GM19467 (cell line): ENCODE data around the gene DOK6.

ENCODE experiments used
- ATAC-seq: cut with Tn5 transposase; IDR thresholded peaks from one replicate; pipeline ENCODE4 v1.9.1; 2021; ENCODE audit warnings: mild to moderate bottlenecking, moderate library complexity; ENCODE audit not compliant: unreplicated experiment

The DOK6 gene

DNA sequence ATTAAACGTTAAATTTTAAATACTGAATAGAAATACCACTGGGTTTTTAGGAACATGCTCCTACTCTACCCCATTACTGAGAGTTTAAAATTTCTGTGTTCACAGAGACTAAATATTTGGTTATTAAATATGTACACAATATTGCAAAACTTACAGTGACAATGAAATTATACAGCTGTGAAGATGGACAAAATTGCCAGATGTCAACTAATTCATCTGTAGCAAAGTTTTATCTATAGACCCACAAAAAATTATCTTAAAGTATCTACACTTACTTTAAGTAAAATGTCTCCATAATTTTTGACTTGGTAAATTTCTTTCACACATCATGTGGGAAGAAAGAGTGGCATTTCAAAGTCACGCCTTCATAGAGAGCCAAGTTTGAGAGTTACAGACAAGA lies 333.8 kb downstream of the DOK6 start:
- ATAC-seq: no peak

DNA sequence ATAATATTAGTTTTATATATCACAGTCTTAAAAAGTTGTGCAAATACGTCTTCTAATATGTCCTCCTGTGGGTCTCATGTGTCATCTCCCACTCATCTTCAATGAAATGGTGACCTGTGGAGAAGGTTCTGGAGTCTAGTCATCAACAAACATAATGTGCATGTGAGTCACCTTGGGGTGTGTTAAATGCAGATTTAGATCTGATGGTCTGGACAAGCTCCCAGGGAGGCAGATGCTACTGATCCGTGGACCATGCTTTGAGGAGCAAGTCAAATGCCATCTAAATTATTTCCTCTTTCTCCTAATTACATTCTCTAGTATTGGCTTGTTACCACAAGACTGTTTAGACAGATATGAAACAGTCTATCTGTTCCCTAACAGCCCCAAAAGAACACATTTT lies 336.0 kb downstream of the DOK6 start:
- ATAC-seq: no peak

DNA sequence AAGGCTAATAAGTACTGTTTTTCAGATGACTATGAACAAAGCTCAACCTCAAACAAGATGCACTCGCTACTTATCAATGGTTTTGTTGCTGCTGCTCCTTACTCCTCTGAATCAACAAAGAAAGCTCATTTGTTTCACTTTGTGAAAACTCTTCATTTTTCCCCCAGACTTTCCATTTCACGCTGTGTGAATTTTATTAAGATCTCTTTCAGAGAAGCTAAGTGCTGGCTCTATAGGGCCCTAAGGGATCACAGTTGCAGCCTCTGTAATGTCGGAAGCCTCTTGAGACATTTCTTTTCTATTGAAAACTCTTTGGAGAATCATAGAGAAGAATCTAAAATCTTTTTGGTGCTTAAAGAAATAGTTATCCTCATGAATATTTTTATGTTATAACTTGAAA lies 337.2 kb downstream of the DOK6 start:
- ATAC-seq: no peak

GRCh38 chr18:69747388-69747787 lies 346.7 kb downstream of the DOK6 start:
- no peak for ATAC-seq

- ATAC-seq: no peak
These were observed 352.2 kb downstream of the DOK6 start for GRCh38 chr18:69752737-69753380.

DNA sequence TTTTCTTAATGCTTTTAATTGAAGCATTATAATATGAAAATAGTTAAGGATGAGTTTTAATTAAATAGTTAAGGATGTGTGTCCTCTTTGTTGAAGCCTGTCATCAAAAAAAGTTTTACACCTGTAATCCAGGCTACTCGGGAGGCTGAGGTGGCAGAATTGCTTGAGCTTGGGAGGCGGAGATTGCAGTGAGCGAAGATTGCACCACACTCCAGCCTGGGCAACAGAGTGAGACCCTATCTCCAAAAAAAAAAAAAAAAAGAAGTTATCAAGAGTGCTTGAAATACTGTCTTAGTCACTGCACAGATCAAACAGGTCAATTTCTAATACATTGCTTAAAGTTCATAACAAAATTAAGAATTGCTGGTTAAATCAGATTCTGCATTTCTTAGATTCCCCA lies 353.4 kb downstream of the DOK6 start:
- ATAC-seq: no peak

DNA sequence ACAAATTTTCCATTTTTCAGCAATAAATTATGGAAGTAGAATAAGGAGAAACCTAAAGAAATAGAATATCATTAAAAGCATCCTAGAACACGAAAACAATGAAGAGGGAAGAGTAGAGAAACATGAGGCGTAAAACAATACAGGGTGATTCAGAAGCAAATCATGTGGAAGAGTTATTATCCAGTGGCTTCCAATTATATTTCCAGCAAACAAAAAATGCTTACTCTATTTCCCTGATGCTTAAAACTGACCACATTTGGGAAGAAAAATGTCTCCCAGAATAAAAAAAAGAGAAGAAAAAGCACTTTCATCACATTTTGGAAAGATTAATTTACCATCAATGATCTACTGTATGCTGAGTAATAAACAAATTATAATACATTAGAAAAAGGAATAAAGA lies 354.4 kb downstream of the DOK6 start:
- ATAC-seq: no peak

GRCh38 chr18:69755856-69756496 lies 355.3 kb downstream of the DOK6 start:
- no peak for ATAC-seq

DNA sequence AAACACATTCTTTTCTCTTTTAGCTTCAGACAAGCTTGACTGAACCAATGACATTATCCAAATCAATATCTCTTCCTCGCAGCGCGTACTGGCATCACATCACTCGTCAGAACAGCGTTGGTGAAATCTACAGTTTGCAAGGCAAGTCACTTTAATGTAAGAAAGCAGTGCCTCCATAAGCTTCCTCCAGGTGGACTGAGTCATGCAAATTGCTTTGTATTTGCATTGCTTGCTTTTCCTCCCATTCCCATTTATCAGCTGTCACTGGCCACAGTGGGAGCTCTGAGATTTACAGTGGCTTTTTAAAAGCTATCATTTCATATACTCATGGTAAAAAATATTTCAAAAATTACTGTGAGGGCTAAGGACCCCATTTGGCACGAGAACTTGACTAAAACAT lies 357.0 kb downstream of the DOK6 start:
- ATAC-seq: no peak

DNA sequence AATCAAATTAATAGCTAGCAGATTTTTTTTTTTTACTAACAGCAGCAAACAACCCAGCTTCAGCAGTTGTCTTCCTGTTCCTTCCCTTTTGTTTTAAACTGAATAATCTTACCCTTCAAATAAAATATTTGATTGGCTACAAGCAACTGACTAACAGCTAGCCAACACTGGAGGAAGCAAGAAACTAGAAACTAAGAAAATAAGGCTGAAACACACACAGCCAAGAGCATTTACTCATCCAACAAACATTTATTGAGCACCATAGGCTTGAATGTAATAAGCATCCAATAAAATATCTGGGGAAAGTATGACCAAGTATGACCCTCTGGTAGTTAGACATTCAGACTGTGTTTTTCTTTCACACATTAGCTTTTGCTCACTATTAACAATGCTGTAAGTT lies 357.8 kb downstream of the DOK6 start:
- no peak for ATAC-seq

DNA sequence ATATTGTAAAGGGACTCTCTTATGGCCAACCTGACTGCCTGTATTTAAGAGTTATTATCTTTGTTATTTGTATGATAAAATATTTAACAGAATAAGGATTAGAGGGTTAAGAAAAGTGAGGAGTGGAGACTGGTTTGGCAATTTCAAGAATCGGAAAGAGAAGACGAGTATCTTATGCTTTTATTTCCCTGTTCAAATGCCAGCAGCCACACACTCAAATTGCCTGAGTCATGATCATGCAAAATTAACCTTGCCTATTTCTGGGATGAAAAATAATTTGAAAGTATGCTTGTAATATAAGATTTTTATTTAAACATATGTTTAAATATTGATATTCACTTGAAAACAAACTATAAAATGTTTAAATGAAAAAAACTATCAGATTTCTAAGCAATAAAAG lies 358.4 kb downstream of the DOK6 start:
- no peak for ATAC-seq

GRCh38 chr18:69763002-69763401 lies 362.3 kb downstream of the DOK6 start:
- no peak for ATAC-seq

DNA sequence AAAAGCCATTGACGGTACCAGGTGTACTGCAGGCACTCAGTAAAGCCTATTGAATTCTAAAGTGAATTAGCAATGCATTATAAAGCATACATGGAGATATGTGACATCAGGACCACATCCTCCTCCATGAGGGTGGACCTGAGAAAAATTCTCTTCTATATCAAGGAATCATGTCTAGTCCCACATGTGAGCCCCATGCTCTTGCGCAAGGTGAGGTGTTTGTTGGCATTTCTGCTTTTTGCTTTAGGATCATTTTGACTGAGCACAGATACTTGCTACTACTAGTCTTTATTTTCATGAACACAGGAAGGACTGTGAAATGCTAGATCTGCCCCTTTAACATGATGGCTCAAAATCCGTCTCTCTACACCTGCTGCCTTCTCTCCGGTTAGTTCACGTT lies 363.1 kb downstream of the DOK6 start:
- no peak for ATAC-seq

DNA sequence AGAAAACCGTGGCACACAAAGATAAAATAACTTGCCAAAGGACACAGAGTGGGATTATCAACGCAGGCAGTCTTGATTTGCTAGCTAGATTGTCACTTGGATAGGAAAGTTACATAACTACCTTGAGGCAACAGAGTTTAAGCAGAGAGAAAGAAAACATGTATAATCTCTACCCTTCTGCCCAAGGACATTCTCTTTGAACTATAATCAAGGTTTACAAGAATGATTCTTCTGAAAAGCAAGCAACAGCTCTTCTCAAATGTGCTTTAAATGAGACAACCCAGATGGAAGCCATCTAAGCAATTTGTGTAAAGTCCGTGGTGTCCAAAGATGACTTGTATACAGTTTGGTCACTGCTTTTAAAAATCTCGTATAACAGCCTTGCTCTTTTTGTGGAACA lies 369.6 kb downstream of the DOK6 start:
- ATAC-seq: no peak

DNA sequence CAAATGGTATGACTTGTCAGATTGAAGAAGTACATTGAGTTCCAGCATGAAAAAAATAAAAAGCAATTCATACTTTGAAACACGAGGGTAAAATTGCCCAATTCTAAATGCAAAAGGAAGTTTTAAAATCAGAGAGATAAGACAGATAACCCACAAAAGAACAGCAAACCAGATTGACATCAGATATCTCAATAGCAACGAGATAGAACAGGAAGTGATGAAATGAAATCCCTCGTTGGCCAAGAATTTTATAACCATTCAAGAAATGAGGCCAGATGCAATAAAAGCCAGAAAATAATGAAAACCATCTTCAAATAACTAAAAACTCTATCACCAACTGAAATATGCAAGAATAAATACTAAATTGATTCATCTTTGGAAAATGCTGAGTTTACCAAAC lies 374.1 kb downstream of the DOK6 start:
- ATAC-seq: no peak

- ATAC-seq: no peak
These were observed 376.6 kb downstream of the DOK6 start for GRCh38 chr18:69777248-69777647.

- ATAC-seq: no peak
These were observed 378.0 kb downstream of the DOK6 start for GRCh38 chr18:69778680-69779079.

DNA sequence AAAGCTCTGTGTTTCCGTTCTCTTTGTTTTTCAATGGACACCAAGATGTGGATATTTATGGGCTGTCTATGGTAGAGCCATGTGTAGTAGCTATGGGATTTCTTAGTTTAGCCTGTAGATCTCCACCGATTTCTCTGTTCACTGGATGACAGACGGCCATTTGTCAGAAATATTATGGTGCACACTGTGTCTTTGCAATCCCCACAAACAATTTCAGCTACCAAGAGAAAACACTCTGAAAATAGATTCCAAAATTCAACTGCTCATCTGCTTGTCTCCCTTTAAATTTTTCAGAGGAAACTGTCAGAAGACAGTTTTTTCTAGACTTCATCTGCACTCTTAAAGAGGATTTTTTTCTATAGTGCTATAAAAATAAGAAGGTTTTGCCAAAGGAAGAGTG lies 380.2 kb downstream of the DOK6 start:
- no peak for ATAC-seq

GRCh38 chr18:69784815-69785214 lies 384.1 kb downstream of the DOK6 start:
- ATAC-seq: no peak

DNA sequence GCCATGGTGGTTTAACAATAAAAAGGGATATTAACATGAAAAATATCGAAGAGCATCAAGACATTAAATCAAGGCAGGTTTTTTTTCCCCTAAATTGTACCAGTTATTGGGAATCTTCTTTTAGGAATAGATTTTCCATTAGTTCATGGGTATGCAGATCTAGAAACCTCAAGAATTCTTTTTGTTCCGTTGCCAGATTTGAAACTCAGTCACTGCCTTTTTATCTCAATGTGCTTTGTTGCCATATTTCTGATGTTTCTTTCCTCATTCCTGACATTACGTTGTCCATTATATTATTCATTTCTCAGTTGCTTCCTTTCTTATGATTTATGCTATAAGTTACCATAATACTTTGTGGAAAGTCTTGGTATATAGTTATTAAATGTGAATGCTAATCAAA lies 384.8 kb downstream of the DOK6 start:
- ATAC-seq: no peak

DNA sequence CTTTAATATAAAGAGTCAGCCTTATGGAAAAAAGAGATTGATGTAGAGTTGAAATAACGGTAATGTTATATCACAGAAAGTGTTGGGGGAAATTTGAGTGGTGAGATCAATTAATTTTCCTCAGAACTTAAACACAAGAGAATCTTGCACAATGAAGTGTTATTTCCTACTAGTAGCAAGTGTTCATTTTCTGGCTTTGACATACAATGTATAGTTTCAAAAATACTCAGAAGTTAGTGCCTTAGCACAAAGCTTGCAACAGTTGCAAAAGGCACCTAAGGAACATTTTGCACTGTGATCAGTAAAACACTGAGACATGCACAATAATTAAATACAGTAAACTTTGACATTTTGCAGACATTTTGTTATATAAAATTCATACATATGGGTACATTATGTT lies 385.7 kb downstream of the DOK6 start:
- no peak for ATAC-seq

- no peak for ATAC-seq
These were observed 387.3 kb downstream of the DOK6 start for GRCh38 chr18:69787825-69788547.
